ENCODE measurements around the gene CPT1C.
"Not testable (repeated sequence)": the region's sequence is repeated elsewhere in the genome, so short reads cannot be mapped to it uniquely, and the experiment has no call there.

The CPT1C gene

DNA sequence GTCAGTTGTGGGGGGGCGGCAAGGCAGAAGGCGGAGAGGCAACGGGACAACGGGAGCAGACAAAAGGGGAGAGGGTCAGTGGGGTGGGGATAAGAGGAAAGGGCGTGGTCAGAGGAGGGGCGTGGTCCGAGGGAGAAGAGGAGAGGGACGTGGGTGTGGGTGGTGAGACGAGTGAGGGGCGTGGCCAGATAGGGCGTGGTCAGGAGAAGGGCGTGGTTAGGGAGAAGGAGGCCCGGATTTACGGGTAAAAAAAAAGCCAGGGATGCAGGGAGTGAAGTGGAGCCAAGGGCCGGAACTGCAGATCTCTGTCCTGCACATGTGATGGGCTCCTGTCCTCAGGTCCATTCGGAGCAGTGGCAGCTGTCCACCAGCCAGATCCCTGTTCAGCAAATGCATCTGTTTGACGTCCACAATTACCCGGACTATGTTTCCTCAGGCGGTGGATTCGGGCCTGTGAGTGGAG is 21.5 kb downstream of the CPT1C start:
- peak in 1 of 2 experiments; percentile 42 for DNase-seq

DNA sequence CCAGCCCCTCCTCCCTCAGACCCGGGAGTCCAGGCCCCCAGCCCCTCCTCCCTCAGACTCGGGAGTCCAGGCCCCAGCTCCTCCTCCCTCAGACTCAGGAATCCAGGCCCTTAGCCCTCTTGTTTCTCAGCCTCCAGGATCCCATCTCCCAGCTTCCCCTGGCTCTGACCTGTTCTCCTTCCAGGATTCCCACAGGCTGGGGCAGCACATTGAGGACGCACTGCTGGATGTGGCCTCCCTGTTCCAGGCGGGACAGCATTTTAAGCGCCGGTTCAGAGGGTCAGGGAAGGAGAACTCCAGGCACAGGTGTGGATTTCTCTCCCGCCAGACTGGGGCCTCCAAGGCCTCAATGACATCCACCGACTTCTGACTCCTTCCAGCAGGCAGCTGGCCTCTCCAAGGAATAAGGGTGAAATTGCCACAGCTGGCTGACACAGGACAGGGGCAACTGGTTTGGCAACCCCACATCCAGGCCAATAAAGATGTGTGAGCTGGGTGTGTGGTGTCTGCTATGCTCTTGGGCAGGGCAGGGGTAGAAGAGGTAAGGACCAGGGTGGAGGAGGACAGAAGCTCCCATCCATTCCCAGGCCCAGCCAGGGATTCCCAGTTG is 22.4 kb downstream of the CPT1C start:
- DNase-seq: no peak

- DNase-seq: no peak
Observed at GRCh38 chr19:49716154-49716553, 25.2 kb downstream of the CPT1C start.

- no peak for DNase-seq
Observed at GRCh38 chr19:49718511-49718910, 27.6 kb downstream of the CPT1C start.

DNA sequence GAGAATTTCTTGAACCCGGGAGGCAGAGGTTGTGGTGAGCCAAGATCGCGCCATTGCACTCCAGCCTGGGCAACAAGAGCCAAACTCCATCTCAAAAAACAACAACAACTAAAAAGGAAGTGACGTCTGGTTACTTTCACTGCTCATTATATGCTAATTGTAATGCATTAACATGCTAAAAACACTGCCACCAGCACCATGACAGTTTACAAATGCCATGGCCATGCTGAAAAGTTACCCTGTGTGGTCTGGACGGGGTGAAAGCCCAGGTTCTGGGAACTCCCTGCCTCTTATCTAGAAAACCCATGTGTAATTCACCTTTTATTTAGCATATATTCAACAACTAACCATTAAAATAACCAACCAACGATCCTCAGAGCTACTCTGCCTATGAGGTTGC is 28.1 kb downstream of the CPT1C start:
- no peak for DNase-seq

- not testable (repeated sequence) for DNase-seq
Observed at GRCh38 chr19:49719420-49719819, 28.5 kb downstream of the CPT1C start.

DNA sequence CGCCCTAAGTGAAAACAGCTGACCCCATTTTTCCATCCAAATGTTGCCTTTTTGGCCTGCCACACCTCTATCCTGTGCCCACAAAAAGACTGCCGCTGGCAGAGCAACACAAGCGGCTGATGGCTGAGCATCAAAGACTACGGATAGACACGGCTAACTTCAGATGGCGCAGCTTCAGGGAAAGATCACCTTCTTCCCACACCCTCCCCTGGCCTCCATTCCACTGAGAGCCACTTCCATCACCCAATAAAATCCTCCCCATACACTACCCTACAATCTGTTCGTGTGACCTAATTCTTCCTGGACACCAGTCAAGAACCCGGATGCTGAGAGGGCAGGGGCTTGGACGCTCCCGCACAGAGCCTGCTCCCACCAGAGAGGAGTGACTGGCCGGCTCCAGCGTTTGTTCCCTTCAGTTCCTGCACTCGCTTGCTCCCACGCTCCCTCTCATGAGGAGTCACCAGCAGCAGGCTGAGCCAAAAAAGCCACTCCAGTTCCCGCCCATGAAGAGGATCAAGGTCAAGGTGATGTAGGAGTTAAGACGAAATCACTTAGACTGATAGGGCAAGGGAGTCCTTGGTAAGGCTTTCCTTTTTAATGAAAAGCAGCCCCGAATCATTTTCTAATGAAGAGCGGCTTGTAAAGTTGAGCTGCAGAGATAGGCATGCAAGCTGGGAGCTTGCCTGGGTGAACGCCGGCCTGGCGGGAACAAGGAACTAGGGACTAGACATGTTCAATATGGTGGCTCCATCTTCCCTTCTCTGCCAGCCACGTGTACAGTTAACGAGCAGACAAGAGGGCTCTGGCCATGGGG is 36.5 kb downstream of the CPT1C start:
- DNase-seq: no peak

DNA sequence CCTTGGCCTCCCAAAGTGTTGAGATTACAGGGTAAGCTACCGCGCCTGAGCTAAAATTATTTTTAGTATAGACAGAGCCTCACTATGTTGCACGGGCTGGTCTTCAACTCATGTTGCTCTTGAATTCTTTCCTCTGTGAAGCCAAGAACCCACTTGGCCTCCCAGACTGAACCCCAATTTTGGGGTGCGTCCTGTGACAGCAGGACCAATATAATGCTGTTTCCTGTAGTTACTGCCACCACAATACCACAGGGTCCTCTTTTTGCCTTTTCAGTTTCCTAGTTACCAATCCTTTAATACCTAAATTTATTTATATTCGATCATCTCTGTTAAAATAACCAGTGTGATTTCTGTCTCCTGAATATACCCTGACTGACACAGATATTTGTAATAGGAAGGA is 39.2 kb downstream of the CPT1C start:
- DNase-seq: no peak

GRCh38 chr19:49738268-49738667 is 47.4 kb downstream of the CPT1C start:
- DNase-seq: no peak

DNA sequence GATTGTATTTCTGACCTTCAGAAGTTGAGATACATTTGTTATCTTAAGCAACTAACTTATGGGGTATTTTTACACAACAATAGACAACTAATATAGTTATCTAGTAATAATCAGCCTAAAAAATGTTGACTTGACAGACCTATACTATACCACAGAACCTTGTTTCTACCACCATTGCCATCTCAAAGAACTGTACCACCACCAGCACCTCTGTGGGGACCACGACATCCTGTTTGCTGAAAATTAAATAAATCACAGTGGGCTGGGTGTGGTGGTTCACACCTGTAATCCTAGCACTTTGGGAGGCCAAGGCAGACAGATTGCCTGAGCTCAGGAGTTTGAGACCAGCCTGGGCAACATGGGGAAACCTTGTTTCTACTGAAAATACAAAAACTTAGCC is 48.2 kb downstream of the CPT1C start:
- DNase-seq: no peak

DNA sequence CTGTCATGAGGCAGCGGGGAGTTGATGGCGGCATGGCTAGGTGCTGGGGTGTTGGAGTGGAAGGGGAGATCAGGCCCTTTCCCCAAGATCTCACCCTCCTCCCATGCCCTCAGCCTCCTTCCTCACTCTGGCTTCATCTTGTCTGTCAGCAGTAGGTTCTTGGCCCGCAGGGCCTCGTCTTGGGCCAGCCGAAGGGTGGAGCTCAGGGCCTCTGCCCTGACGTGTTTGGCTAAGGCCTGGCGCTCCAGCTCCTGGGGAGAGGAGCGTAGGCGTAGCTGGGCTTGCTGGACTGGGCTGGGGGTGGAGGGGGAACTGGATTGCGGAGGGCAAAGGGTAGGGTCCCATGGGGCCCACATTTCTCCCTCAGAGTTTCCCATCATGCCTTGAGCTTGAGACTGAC is 49.0 kb downstream of the CPT1C start:
- DNase-seq: no peak

DNA sequence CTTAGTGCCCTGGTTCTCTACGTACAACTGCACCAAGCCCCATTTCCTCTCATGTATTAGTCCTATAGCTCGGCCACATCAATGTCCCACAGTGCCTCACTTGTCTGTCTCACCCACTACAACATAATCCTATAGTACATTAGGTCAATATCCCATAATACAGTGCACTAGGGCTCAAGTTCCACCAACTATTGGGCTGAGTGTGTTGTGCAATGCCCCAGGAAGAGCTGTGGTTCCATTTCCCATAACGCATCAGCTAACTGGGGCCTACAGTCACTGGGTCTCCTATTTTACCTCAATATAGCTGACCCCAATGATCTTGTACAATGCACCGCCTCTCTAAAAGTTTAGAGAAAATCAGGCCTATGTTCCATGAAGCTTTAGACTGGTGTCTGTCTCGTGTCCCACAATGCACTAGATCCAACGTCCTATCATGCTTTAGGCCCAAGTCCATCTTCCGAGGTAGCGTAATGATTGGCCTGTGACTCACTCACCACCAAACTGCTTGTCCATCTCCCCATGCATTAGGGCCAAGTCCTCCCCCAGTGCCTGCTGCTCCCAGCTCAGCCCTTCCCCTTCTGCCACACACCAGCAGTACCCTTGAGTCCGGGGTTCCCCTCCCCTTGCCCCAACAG is 50.4 kb downstream of the CPT1C start:
- no peak for DNase-seq

DNA sequence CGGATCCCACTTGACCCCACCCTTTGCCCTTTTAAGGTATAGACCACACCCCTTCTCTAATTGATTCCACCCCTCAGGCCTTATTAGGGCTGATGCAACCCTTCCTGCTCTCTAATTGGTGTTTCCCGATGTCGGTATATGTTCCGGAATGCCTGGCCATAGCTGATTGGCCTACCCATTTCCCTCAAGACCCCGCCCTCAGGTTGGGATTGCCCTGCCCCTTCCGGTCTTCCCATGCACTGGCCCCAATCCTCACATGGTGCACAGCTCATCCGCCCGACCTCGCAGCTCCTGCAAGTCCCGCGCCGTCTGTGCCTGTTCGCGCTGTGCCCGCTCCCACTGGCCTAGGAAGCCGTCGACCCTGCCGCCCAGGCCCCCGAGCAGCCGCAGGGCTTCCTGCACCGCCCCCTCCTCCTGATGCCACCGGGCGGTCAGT is 54.0 kb downstream of the CPT1C start:
- no peak for DNase-seq

- no peak for DNase-seq
Observed at GRCh38 chr19:49746206-49746958, 55.5 kb downstream of the CPT1C start.

DNA sequence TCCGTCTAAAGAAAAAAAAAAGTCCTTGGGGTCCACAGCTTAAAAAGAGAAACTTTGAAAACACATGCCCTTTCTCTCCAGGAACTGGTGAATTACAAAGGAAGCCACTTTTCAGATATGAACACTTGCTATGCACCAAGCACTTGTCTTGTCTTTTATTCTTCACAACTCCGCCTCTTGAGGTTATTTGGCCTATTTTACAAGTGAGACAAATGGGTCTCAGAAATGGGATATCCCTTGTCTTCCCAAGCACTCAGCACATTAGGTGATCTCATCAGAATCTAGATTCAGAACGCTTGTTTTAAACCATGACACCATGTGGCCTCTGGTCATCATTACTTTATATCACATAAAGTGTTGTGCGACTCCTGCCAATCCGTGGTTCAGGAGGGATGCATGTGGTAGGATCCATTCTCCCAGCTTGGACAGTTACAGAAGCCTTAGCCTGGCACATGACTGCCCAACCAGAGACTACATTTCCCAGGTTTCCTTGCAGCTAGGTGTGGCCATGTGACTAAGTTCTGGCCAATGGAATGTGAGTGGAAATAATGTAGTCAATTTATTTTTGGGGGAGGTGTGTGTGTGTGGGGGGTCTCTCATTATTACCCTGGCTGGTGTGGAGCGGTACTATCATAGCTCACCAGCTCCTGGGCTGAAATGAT is 58.3 kb downstream of the CPT1C start:
- peak in 1 of 2 experiments; percentile 5 for DNase-seq

DNA sequence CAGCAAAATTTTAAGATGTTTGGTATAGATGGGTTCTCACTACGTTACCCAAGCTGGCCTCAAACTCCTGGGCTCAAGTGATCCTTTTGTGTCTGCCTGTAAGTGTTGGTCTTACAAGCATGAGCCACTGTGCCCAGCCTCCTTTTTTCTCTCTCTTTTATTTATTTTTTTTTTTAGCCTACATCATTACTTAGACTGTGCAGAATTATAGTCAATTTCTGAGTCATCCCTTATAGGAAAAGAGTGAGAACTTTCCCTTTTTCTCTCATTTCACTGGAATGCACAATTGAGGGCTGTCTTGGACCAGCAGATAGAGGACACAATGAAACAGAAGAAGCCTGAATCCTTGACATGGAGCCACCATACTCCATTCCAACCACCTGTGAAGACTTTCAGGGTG is 58.9 kb downstream of the CPT1C start:
- no peak for DNase-seq

- DNase-seq: no peak
Observed at GRCh38 chr19:49752701-49753100, 61.8 kb downstream of the CPT1C start.

GRCh38 chr19:49755956-49756355 is 65.0 kb downstream of the CPT1C start:
- DNase-seq: no peak

DNA sequence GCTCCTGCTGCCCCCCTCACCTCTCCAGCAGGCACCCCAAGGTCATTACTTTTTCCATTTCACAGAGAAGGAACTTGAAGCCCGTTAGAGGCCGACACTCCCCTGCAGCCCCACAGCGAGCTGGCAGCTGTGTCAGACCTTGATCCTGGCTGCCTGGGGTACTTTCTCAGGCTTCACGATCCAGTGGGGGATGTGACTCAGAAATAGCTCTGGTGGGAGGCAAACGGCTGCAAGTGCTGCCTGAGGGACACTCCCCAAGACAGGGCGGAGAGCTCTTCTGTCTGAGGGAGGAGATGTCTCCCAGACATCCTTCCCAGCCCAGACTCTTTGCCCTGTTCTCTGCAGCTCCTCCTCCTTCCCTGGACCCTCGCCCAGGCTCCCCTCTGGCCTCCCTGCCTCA is 67.4 kb downstream of the CPT1C start:
- no peak for DNase-seq

DNA sequence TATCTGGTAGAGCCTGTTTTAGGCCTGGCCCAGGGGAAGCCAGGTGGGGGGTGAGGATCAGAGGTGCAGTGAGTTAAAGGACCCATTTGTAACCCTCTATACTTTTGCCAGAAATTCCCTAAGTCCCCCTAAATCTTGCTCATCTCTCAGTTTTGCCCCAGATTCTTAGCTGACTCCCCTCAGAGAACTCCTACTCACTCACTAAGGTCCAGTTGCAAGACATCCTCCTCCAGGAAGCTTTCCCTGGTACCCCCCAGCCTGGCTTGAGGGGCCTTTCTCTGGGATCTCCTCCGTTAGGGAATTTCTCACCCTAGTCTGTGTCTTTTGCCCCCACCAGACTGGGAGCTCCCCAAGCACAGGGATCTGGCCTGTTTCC is 70.3 kb downstream of the CPT1C start:
- DNase-seq: no peak

DNA sequence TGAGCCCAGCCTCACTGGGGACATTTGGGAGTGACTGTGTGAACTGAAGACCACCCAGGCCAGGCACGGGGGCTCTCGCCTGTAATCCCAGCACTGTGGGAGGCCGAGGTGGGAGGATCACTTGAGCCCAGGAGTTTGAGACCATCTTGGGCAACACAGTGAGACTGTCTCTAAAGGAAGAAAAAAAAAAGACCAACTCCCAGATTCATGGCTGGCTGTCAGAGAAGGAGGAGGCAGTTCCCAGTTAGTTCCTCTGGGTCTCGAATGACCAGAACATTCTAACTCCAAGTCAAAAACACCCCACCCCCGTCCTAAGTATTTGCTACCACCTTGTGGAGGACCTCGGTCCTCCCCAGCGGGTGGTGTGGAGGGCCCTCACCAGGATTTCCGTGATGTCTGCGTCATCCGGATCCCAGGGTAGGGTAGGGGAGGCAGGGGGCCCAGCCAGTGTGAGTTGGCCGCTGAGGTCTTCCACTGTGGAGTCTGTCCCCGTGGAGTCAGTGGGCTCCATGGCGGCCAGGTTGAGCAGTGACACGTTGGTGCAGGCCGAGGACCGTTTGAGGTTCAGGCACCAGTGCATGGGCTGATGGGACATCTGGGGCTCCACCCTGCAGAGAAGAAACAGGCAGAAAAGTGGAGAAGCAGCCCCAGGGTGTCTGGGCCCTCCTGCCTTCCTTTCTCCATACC is 70.9 kb downstream of the CPT1C start:
- no peak for DNase-seq

GRCh38 chr19:49763230-49763629 is 72.3 kb downstream of the CPT1C start, which contains the start of gene TSKS:
TSKS (minus strand) TSS chr19:49763306; CDS start chr19:49763247, 59 bp downstream.
- no peak for DNase-seq

Measured in SW 1271 (cell line).